GM12865 (cell line): ENCODE measurements around the gene RUBCNL.
"Not testable (repeated sequence)": the region's sequence is repeated elsewhere in the genome, so short reads cannot be mapped to it uniquely, and the experiment has no call there.

Source experiments
- DNase-seq: peaks from one replicate; pipeline ENCODE4 v3.0.0; 2010; ENCODE audit warnings: low read depth
- H3K4me3 ChIP-seq: 2 replicates; pipeline ENCODE4 v1.5.1; 2011; ENCODE audit warnings: mild to moderate bottlenecking, low read depth, low read length, control low read depth
- TF ChIP-seq, protein P1 (sequence below): IDR thresholded peaks from 2 replicates; pipeline ENCODE4 v1.5.1; 2011; ENCODE audit warnings: low read length, control low read depth, low read depth, inconsistent platforms; ENCODE audit not compliant: insufficient read depth; ENCODE audit errors: missing control alignments

RUBCNL gene

GRCh38 chr13:46377554-46377953 is 9.5 kb downstream of the RUBCNL start:
- TF ChIP-seq, protein P1, sequence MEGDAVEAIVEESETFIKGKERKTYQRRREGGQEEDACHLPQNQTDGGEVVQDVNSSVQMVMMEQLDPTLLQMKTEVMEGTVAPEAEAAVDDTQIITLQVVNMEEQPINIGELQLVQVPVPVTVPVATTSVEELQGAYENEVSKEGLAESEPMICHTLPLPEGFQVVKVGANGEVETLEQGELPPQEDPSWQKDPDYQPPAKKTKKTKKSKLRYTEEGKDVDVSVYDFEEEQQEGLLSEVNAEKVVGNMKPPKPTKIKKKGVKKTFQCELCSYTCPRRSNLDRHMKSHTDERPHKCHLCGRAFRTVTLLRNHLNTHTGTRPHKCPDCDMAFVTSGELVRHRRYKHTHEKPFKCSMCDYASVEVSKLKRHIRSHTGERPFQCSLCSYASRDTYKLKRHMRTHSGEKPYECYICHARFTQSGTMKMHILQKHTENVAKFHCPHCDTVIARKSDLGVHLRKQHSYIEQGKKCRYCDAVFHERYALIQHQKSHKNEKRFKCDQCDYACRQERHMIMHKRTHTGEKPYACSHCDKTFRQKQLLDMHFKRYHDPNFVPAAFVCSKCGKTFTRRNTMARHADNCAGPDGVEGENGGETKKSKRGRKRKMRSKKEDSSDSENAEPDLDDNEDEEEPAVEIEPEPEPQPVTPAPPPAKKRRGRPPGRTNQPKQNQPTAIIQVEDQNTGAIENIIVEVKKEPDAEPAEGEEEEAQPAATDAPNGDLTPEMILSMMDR = no peak
- peak; percentile 72 for DNase-seq
- no peak overlapping the region for H3K4me3 ChIP-seq

GRCh38 chr13:46374710-46375109 is 12.3 kb downstream of the RUBCNL start:
- no peak for DNase-seq
- no peak overlapping the region for H3K4me3 ChIP-seq
- TF ChIP-seq, protein P1 = no peak

- TF ChIP-seq, protein P1 = no peak
- DNase-seq = no peak
Observed at GRCh38 chr13:46373623-46374022, 13.4 kb downstream of the RUBCNL start.

GRCh38 chr13:46372938-46373337 is 14.1 kb downstream of the RUBCNL start:
- DNase-seq, H3K4me3 ChIP-seq: not testable (repeated sequence)

More at GRCh38 chr13:46373623-46374022, 13.4 kb downstream of the RUBCNL start:
- no peak overlapping the region for H3K4me3 ChIP-seq

DNA sequence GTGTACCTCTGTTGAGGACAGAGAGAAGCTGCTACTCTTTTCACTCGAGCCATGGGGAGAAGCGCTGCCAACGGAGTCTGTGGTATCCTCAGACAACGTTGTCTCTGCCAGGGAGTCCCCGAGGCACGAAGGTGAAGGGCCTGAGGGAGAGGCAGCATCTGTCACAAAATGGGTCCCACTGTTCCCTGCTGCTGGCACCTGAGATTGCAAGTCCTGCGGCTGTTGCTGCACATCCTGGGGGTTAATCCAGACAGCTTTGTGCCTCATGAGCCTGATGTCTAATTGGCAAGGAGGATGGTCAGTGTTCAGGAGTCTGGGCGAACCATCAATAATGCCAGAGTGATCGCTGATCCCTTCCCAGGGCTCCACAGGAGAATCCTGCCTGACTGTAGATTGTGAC is 15.0 kb downstream of the RUBCNL start:
- no peak for DNase-seq
- TF ChIP-seq, protein P1 = no peak
- no peak overlapping the region for H3K4me3 ChIP-seq

- TF ChIP-seq, protein P1 = no peak
- no peak overlapping the region for H3K4me3 ChIP-seq
- DNase-seq = peak; percentile 64
Observed at GRCh38 chr13:46369506-46370277, 17.4 kb downstream of the RUBCNL start.

DNA sequence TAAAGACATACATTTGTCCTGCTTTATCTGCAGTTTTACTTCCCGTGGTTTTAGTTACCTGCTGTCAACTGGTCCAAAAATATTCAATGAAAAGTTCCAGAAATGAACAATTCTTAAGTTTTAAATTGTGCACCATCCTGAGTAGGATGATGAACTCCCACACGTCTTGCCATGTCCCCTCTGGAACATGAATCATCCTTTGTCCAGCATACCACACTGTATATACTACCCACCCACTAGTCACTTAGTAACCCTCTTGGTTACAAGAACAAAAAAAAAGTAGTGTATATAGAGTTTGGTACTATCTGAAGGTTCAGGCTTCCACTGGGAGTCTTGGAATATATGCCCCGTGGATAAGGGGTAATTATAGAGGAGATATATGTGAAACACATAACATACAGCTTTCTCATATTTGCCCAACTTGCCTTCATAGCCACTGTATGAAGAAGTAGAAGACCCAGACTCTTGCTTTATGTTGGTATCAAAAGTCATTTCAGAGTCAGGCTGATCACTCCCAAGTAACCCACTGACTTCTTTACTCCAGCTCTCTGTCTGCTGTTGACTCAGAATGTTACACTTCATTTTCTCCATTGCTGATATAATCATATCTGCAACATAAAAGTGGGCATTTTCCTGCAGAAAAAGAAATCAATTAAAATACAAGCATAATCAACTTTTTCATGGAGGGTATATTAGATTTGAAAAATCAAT is 19.3 kb downstream of the RUBCNL start:
- DNase-seq = no peak
- TF ChIP-seq, protein P1 = no peak

More for the DNA sequence above, 19.3 kb downstream of the RUBCNL start:
- H3K4me3 ChIP-seq = no peak overlapping the region
